Activated naive CD8-positive, alpha-beta T cell (primary cell): Measurements from ENCODE around the gene PHF13.

Experiments used
- H3K27ac Mint-ChIP-seq: one replicate; pipeline ENCODE4 v1.8.0; 2021; ENCODE audit warnings: mixed read lengths
- H3K27me3 Mint-ChIP-seq: one replicate; pipeline ENCODE4 v1.8.0; 2021; ENCODE audit warnings: mixed read lengths
- H3K36me3 Mint-ChIP-seq: one replicate; pipeline ENCODE4 v1.8.0; 2021; ENCODE audit warnings: mixed read lengths
- H3K4me1 Mint-ChIP-seq: one replicate; pipeline ENCODE4 v1.8.0; 2021; ENCODE audit warnings: low read depth, mixed read lengths
- H3K4me3 Mint-ChIP-seq: one replicate; pipeline ENCODE4 v1.8.0; 2021; ENCODE audit warnings: mild to moderate bottlenecking, mixed read lengths
- H3K9me3 Mint-ChIP-seq: one replicate; pipeline ENCODE4 v1.8.0; 2021; ENCODE audit warnings: low read depth, mixed read lengths

PHF13 gene

GRCh38 chr1:6613361-6614018 lies at the start of gene PHF13:
Gene PHF13, plus strand, starts transcription at chr1:6613731. Its CDS starts 336 bp downstream, at chr1:6614067.
- H3K9me3 Mint-ChIP-seq = no peaks in the 10 kb centered on the region
- peak within 1 kb of the TSS; percentile 90 for H3K27ac Mint-ChIP-seq
- H3K27me3 Mint-ChIP-seq = no peaks in the 10 kb centered on the region
- H3K36me3 Mint-ChIP-seq = no peaks in the 10 kb centered on the region
- H3K4me1 Mint-ChIP-seq = peaks cover 23% of the 10 kb centered on the region
- H3K4me3 Mint-ChIP-seq = peak within 1 kb of the TSS; percentile 92

GRCh38 chr1:6569033-6569432 lies 44.5 kb upstream of the PHF13 start:
- Mint-ChIP-seq H3K27me3 (no peaks in the 10 kb centered on the region), H3K9me3 (no peaks in the 10 kb centered on the region), H3K4me1 (no peaks in the 10 kb centered on the region), H3K27ac (no peak overlapping the region), H3K4me3 (no peak overlapping the region), H3K36me3 (no peaks in the 10 kb centered on the region)

- Mint-ChIP-seq H3K27me3 (no peaks in the 10 kb centered on the region), H3K27ac (no peak overlapping the region), H3K36me3 (no peaks in the 10 kb centered on the region), H3K4me1 (no peaks in the 10 kb centered on the region), H3K9me3 (no peaks in the 10 kb centered on the region), H3K4me3 (no peak overlapping the region)
These were observed 43.4 kb upstream of the PHF13 start for GRCh38 chr1:6570100-6570499.

- H3K27ac Mint-ChIP-seq = no peak overlapping the region
- no peaks in the 10 kb centered on the region for H3K4me1 Mint-ChIP-seq
- no peaks in the 10 kb centered on the region for H3K9me3 Mint-ChIP-seq
- H3K36me3 Mint-ChIP-seq = no peaks in the 10 kb centered on the region
- H3K4me3 Mint-ChIP-seq = no peak overlapping the region
- no peaks in the 10 kb centered on the region for H3K27me3 Mint-ChIP-seq
These were observed 42.5 kb upstream of the PHF13 start for GRCh38 chr1:6570987-6571386.

GRCh38 chr1:6572653-6573383 lies 40.7 kb upstream of the PHF13 start:
- H3K4me3 Mint-ChIP-seq = no peak overlapping the region
- H3K27me3 Mint-ChIP-seq = no peaks in the 10 kb centered on the region
- no peaks in the 10 kb centered on the region for H3K36me3 Mint-ChIP-seq
- no peaks in the 10 kb centered on the region for H3K4me1 Mint-ChIP-seq
- H3K9me3 Mint-ChIP-seq = no peaks in the 10 kb centered on the region
- H3K27ac Mint-ChIP-seq = no peak overlapping the region

GRCh38 chr1:6574025-6574620 lies 39.4 kb upstream of the PHF13 start:
- H3K4me3 Mint-ChIP-seq = no peak overlapping the region
- no peaks in the 10 kb centered on the region for H3K4me1 Mint-ChIP-seq
- H3K27ac Mint-ChIP-seq = no peak overlapping the region
- H3K27me3 Mint-ChIP-seq = no peaks in the 10 kb centered on the region
- no peaks in the 10 kb centered on the region for H3K36me3 Mint-ChIP-seq
- no peaks in the 10 kb centered on the region for H3K9me3 Mint-ChIP-seq

GRCh38 chr1:6574818-6575217 lies 38.7 kb upstream of the PHF13 start:
- Mint-ChIP-seq H3K4me3 (no peak overlapping the region), H3K9me3 (no peaks in the 10 kb centered on the region), H3K27ac (no peak overlapping the region), H3K36me3 (no peaks in the 10 kb centered on the region), H3K27me3 (no peaks in the 10 kb centered on the region), H3K4me1 (peaks cover 7% of the 10 kb centered on the region)

GRCh38 chr1:6577831-6578525 lies 35.6 kb upstream of the PHF13 start:
- Mint-ChIP-seq H3K36me3 (no peaks in the 10 kb centered on the region), H3K4me3 (no peak overlapping the region), H3K4me1 (peaks cover 28% of the 10 kb centered on the region), H3K27me3 (no peaks in the 10 kb centered on the region), H3K9me3 (no peaks in the 10 kb centered on the region), H3K27ac (no peak overlapping the region)

- H3K27ac Mint-ChIP-seq = peak overlapping the region; percentile 22
These were observed 34.7 kb upstream of the PHF13 start for GRCh38 chr1:6578624-6579373.

GRCh38 chr1:6579374-6580118 lies 34.0 kb upstream of the PHF13 start, which contains the start of gene ZBTB48:
Gene ZBTB48, plus strand, starts transcription at chr1:6579994. Its CDS starts 616 bp downstream, at chr1:6580610.
- H3K4me1 Mint-ChIP-seq = peaks cover 31% of the 10 kb centered on the region
- no peaks in the 10 kb centered on the region for H3K27me3 Mint-ChIP-seq
- H3K9me3 Mint-ChIP-seq = no peaks in the 10 kb centered on the region
- peak within 1 kb of the TSS; percentile 95 for H3K4me3 Mint-ChIP-seq
- no peaks in the 10 kb centered on the region for H3K36me3 Mint-ChIP-seq
- peak within 1 kb of the TSS; percentile 87 for H3K27ac Mint-ChIP-seq

More at GRCh38 chr1:6578624-6579373, 34.7 kb upstream of the PHF13 start:
- no peaks in the 10 kb centered on the region for H3K9me3 Mint-ChIP-seq
- H3K27me3 Mint-ChIP-seq = no peaks in the 10 kb centered on the region
- no peaks in the 10 kb centered on the region for H3K36me3 Mint-ChIP-seq
- peak overlapping the region; percentile 95 for H3K4me3 Mint-ChIP-seq
- H3K4me1 Mint-ChIP-seq = peaks cover 28% of the 10 kb centered on the region

- Mint-ChIP-seq H3K36me3 (no peaks in the 10 kb centered on the region), H3K27me3 (no peaks in the 10 kb centered on the region)
These were observed 33.4 kb upstream of the PHF13 start for GRCh38 chr1:6580119-6580592.

GRCh38 chr1:6580593-6581409 lies 32.7 kb upstream of the PHF13 start:
- Mint-ChIP-seq H3K36me3 (no peaks in the 10 kb centered on the region), H3K9me3 (no peaks in the 10 kb centered on the region), H3K27me3 (no peaks in the 10 kb centered on the region), H3K4me1 (peaks cover 37% of the 10 kb centered on the region), H3K4me3 (peak overlapping the region; percentile 95), H3K27ac (peak overlapping the region; percentile 72)

More at GRCh38 chr1:6580119-6580592, 33.4 kb upstream of the PHF13 start:
- peak overlapping the region; percentile 95 for H3K4me3 Mint-ChIP-seq
- peaks cover 37% of the 10 kb centered on the region for H3K4me1 Mint-ChIP-seq
- H3K9me3 Mint-ChIP-seq = no peaks in the 10 kb centered on the region
- H3K27ac Mint-ChIP-seq = peak overlapping the region; percentile 87
